OCI-LY7 (cell line): ENCODE data around the gene CAPRIN2.

ENCODE experiments used
- EZH2phosphoT487 ChIP-seq: fragments of 200-600 bp; sonication (generic); IDR thresholded peaks from 2 replicates; pipeline ENCODE4 v1.6.1; 2018; ENCODE audit warnings: low read depth, borderline replicate concordance, mild to moderate bottlenecking, mixed run types, antibody characterized with exemption, low read length, moderate library complexity, mixed read lengths
- TF ChIP-seq, protein P1 (sequence below): fragments of 200-600 bp; sonication (generic); conservative IDR thresholded peaks from 2 replicates; pipeline ENCODE4 v1.5.1; 2014; ENCODE audit warnings: mild to moderate bottlenecking, antibody characterized with exemption, low read length, moderate library complexity, mixed read lengths

DNA sequence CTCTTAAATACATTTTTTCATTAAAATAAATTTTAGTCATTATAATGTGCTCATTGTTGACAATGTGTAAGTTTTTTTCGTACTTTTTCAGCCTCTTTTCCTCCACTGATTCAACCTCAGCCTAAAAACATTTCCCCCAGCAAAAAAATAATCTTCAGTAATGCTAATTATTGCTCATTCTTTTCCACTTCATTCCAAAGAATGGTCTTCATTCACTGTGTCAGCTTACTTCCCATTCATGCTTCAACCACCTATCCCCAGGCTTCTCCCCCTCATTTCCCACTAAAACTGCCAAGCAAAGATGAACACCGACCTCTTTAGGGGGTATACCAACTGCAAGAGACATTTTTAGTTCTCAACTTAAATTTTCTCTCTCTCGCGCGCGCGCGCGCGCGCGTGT is 56.4 kb downstream of the CAPRIN2 start:
- TF ChIP-seq, protein P1, sequence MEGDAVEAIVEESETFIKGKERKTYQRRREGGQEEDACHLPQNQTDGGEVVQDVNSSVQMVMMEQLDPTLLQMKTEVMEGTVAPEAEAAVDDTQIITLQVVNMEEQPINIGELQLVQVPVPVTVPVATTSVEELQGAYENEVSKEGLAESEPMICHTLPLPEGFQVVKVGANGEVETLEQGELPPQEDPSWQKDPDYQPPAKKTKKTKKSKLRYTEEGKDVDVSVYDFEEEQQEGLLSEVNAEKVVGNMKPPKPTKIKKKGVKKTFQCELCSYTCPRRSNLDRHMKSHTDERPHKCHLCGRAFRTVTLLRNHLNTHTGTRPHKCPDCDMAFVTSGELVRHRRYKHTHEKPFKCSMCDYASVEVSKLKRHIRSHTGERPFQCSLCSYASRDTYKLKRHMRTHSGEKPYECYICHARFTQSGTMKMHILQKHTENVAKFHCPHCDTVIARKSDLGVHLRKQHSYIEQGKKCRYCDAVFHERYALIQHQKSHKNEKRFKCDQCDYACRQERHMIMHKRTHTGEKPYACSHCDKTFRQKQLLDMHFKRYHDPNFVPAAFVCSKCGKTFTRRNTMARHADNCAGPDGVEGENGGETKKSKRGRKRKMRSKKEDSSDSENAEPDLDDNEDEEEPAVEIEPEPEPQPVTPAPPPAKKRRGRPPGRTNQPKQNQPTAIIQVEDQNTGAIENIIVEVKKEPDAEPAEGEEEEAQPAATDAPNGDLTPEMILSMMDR = no peak
- no peak for TF ChIP-seq EZH2phosphoT487
